HEK293 (cell line): Measurements from ENCODE around the gene CBFA2T2.
"Not testable (repeated sequence)": the region's sequence is repeated elsewhere in the genome, so short reads cannot be mapped to it uniquely, and the experiment has no call there.

Source experiments
- CTCF ChIA-PET: fragments of 350-600 bp; formaldehyde crosslinking; extraction: SDS; loops from one replicate; lab custom pipeline; 2021; ENCODE audit warnings: antibody characterized with exemption; lab: Yijun Ruan, JAX
- POLR2A ChIA-PET: fragments of 300-600 bp; formaldehyde crosslinking; extraction: SDS; loops from one replicate; lab custom pipeline; 2020; ENCODE audit warnings: antibody characterized with exemption, inconsistent platforms; lab: Yijun Ruan, JAX
- H3K27ac ChIP-seq: fragments of 200-500 bp; sonication (Bioruptor generic); 2 replicates; pipeline ENCODE4 v1.5.1; 2014; ENCODE audit warnings: low read depth, low read length, control low read depth, inconsistent platforms; ENCODE audit errors: extremely low read depth
- H3K36me3 ChIP-seq, 2 experiments: fragments of 200-500 bp in 1 of 2; sonication (Bioruptor generic) in 1 of 2; 1 replicate in 1 of 2; 2 replicates in 1 of 2; pipeline ENCODE4 v1.5.1; 2014 to 2017; ENCODE audit warnings: inconsistent platforms in 2 of 2, low read length in 2 of 2; ENCODE audit not compliant: control insufficient read depth in 2 of 2, insufficient read depth in 1 of 2
- H3K4me1 ChIP-seq: fragments of 200-500 bp; sonication (Bioruptor generic); 2 replicates; pipeline ENCODE4 v1.5.1; 2014; ENCODE audit warnings: mild to moderate bottlenecking, low read length, inconsistent platforms; ENCODE audit not compliant: control insufficient read depth, insufficient read depth
- H3K4me3 ChIP-seq: 2 replicates; pipeline ENCODE4 v1.5.1; 2011; ENCODE audit warnings: low read depth, mild to moderate bottlenecking, control low read depth, low read length, moderate library complexity
- H3K9me3 ChIP-seq: fragments of 200-500 bp; sonication (Bioruptor generic); 2 replicates; pipeline ENCODE4 v1.5.1; 2014; ENCODE audit warnings: low read depth, low read length, inconsistent platforms; ENCODE audit not compliant: control insufficient read depth, insufficient read depth
- GFI1B ChIP-seq: fragments of 450-650 bp; formaldehyde crosslinking; IDR thresholded peaks from 2 replicates; pipeline ENCODE4 v1.5.1; 2016; ENCODE audit warnings: missing biosample characterization, missing genetic modification characterization
- KLF7 ChIP-seq: fragments of 450-650 bp; formaldehyde crosslinking; IDR thresholded peaks from 2 replicates; pipeline ENCODE4 v1.5.1; 2016; ENCODE audit warnings: missing biosample characterization, missing genetic modification characterization, borderline replicate concordance
- PRDM1 ChIP-seq: fragments of 450-650 bp; formaldehyde crosslinking; IDR thresholded peaks from 2 replicates; pipeline ENCODE4; 2016; ENCODE audit warnings: missing biosample characterization, missing genetic modification characterization
- SCRT2 ChIP-seq: fragments of 450-650 bp; formaldehyde crosslinking; IDR thresholded peaks from 2 replicates; pipeline ENCODE4 v1.5.1; 2016; ENCODE audit warnings: missing biosample characterization, missing genetic modification characterization
- SP2 ChIP-seq: fragments of 450-650 bp; formaldehyde crosslinking; IDR thresholded peaks from 2 replicates; pipeline ENCODE4 v1.5.1; 2016; ENCODE audit warnings: missing biosample characterization, missing genetic modification characterization
- YY1 ChIP-seq: fragments of 450-650 bp; formaldehyde crosslinking; IDR thresholded peaks from 2 replicates; pipeline ENCODE4 v1.5.1; 2018; ENCODE audit warnings: missing biosample characterization, missing genetic modification characterization
- ZBTB49 ChIP-seq: fragments of 450-650 bp; formaldehyde crosslinking; IDR thresholded peaks from 2 replicates; pipeline ENCODE4 v1.5.1; 2016; ENCODE audit warnings: missing biosample characterization, missing genetic modification characterization, low read depth
- ZBTB7A ChIP-seq: fragments of 450-650 bp; formaldehyde crosslinking; IDR thresholded peaks from 2 replicates; pipeline ENCODE4 v1.5.1; 2016; ENCODE audit warnings: low read depth, missing biosample characterization, missing genetic modification characterization
- ZNF157 ChIP-seq: fragments of 450-650 bp; formaldehyde crosslinking; IDR thresholded peaks from 2 replicates; pipeline ENCODE4 v1.5.1; 2016; ENCODE audit warnings: missing biosample characterization, missing genetic modification characterization
- ZNF19 ChIP-seq: fragments of 450-650 bp; formaldehyde crosslinking; IDR thresholded peaks from 2 replicates; pipeline ENCODE4; 2016; ENCODE audit warnings: missing biosample characterization, missing genetic modification characterization, low read depth
- ZNF302 ChIP-seq: fragments of 450-650 bp; formaldehyde crosslinking; IDR thresholded peaks from 2 replicates; pipeline ENCODE4 v1.5.1; 2016; ENCODE audit warnings: missing biosample characterization, missing genetic modification characterization, low read depth
- ZNF521 ChIP-seq: fragments of 450-650 bp; formaldehyde crosslinking; IDR thresholded peaks from 2 replicates; pipeline ENCODE4 v1.5.1; 2017; ENCODE audit warnings: missing biosample characterization, mild to moderate bottlenecking, missing genetic modification characterization
- ZNF623 ChIP-seq: fragments of 450-650 bp; formaldehyde crosslinking; IDR thresholded peaks from 2 replicates; pipeline ENCODE4 v1.5.1; 2016; ENCODE audit warnings: missing biosample characterization, missing genetic modification characterization
- ZNF664 ChIP-seq: fragments of 450-650 bp; formaldehyde crosslinking; IDR thresholded peaks from 2 replicates; pipeline ENCODE4 v1.5.1; 2016; ENCODE audit warnings: missing biosample characterization, missing genetic modification characterization
- TF ChIP-seq, protein P1 (sequence below): fragments of 450-650 bp; formaldehyde crosslinking; IDR thresholded peaks from 2 replicates; pipeline ENCODE4 v1.5.1; 2016; ENCODE audit warnings: missing biosample characterization, missing genetic modification characterization

Gene CBFA2T2

DNA sequence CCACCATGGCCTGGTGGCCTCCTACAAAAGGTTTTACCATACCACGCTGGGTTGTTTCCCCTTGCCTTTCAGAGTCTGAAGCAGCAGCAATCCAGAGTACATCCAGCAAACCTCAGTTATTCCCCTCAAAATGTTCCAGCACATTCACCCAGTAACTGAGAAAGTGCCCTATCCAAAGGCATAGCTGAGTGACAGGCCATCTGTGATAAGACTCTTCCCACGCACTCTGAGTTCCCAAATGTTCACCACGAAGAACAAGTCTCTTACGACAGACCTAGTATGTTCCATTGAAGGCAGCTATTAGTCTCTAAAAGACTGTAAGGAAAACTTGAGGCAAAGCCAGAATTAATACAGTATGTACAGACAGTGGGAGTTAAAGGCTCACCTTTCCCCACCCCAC lies 140.6 kb downstream of the CBFA2T2 start:
- H3K4me1 ChIP-seq, result no peaks in the 10 kb centered on the region
- TF ChIP-seq ZBTB49 (no peak), ZBTB7A (tag by site-specific recombination) (no peak), ZNF157 (tag by site-specific recombination) (no peak)
- TF ChIP-seq, protein P1, sequence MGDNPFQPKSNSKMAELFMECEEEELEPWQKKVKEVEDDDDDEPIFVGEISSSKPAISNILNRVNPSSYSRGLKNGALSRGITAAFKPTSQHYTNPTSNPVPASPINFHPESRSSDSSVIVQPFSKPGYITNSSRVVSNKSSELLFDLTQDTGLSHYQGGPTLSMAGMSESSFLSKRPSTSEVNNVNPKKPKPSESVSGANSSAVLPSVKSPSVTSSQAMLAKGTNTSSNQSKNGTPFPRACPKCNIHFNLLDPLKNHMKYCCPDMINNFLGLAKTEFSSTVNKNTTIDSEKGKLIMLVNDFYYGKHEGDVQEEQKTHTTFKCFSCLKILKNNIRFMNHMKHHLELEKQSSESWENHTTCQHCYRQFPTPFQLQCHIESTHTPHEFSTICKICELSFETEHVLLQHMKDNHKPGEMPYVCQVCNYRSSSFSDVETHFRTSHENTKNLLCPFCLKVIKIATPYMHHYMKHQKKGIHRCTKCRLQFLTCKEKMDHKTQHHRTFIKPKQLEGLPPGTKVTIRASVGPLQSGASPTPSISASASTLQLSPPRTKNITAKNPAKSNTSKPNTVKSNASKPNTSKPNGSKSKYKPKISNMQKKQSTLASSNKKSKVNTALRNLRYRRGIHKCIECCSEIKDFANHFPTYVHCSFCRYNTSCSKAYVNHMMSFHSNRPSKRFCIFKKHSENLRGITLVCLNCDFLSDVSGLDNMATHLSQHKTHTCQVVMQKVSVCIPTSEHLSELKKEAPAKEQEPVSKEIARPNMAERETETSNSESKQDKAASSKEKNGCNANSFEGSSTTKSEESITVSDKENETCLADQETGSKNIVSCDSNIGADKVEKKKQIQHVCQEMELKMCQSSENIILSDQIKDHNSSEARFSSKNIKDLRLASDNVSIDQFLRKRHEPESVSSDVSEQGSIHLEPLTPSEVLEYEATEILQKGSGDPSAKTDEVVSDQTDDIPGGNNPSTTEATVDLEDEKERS, result no peak
- peaks cover 11 to 65% of the 10 kb centered on the region in 2 experiments; a peak in 2 of 3 replicates for H3K36me3 ChIP-seq
- no peak overlapping the region for H3K27ac ChIP-seq
- ChIA-PET CTCF (interaction anchor here (1.3 kb wide), 1 partner anchor 173 kb away, joined by 5 read pairs; no protein-coding TSS in a partner anchor), POLR2A (no interaction called here)
- H3K4me3 ChIP-seq, result no peak overlapping the region
- H3K9me3 ChIP-seq, result no peaks in the 10 kb centered on the region

- H3K9me3 ChIP-seq, H3K4me1 ChIP-seq, POLR2A ChIA-PET, H3K4me3 ChIP-seq, H3K27ac ChIP-seq: not testable (repeated sequence)
- CTCF ChIA-PET, result interaction anchor here (1.1 to 1.3 kb wide), 2 partner anchors 27 to 174 kb away, joined by 3 to 5 read pairs; no protein-coding TSS in a partner anchor
- H3K36me3 ChIP-seq, result peaks cover 11 to 56% of the 10 kb centered on the region in 2 experiments; a peak in 2 of 3 replicates
These were observed 142.0 kb downstream of the CBFA2T2 start for GRCh38 chr20:33631910-33632309.

DNA sequence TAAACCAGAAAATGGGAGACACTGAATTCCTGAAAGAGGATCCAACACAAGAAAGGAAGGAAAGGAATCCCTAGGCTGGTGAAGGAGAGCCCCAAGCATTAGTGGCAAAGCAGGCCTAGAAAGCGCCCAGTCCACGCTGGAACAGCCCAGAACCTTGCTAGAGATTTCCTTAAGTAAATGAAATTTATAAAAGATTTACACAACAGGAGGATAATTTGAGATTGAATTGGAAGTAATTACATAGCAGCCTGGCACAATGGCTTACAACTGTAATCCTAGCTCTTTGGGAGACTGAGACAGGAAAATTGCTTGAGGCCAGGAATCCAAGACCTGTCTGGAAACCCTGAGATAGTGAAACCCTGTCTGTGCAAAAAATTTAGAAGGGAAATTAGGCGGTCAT lies 145.4 kb downstream of the CBFA2T2 start:
- no peaks in the 10 kb centered on the region for H3K9me3 ChIP-seq
- no peak overlapping the region for H3K4me3 ChIP-seq
- POLR2A ChIA-PET, result no interaction called here
- CTCF ChIA-PET, result no interaction called here
- H3K36me3 ChIP-seq, result peaks cover 3 to 50% of the 10 kb centered on the region in 2 experiments; a peak in 2 of 3 replicates
- no peaks in the 10 kb centered on the region for H3K4me1 ChIP-seq
- TF ChIP-seq GFI1B (tag by site-specific recombination) (no peak), ZNF521 (tag by site-specific recombination) (no peak), SP2 (tag by site-specific recombination) (no peak), ZNF664 (no peak)
- no peak overlapping the region for H3K27ac ChIP-seq

GRCh38 chr20:33636776-33637175 lies 146.9 kb downstream of the CBFA2T2 start:
- H3K4me1 ChIP-seq, result no peaks in the 10 kb centered on the region
- H3K27ac ChIP-seq, result no peak overlapping the region
- H3K9me3 ChIP-seq, result no peaks in the 10 kb centered on the region
- H3K36me3 ChIP-seq, result peaks cover 7 to 50% of the 10 kb centered on the region in 2 experiments; a peak in 2 of 3 replicates
- TF ChIP-seq YY1 (tag by site-specific recombination), result no peak
- peak; percentile 84 for TF ChIP-seq SCRT2
- no peak for TF ChIP-seq ZNF302 (tag by site-specific recombination)
- 0 out of 2 replicates have a peak, but pooled peaks have one; percentile 18 for TF ChIP-seq PRDM1 (tag by site-specific recombination)
- TF ChIP-seq ZNF623 (tag by site-specific recombination), result no peak
- no peak for TF ChIP-seq ZNF19
- no peak for TF ChIP-seq KLF7
- H3K4me3 ChIP-seq, result no peak overlapping the region
- POLR2A ChIA-PET, result no interaction called here
- CTCF ChIA-PET, result no interaction called here
